IPS DF 19.7 (cell line): ENCODE results near the gene CDS1.
"Not testable (repeated sequence)": the region's sequence is repeated elsewhere in the genome, so short reads cannot be mapped to it uniquely, and the experiment has no call there.

Source experiments
- DNase-seq: peaks from one replicate; pipeline ENCODE4 v3.0.0-alpha.2; 2013; ENCODE audit warnings: low read depth, low spot score

The CDS1 gene

DNA sequence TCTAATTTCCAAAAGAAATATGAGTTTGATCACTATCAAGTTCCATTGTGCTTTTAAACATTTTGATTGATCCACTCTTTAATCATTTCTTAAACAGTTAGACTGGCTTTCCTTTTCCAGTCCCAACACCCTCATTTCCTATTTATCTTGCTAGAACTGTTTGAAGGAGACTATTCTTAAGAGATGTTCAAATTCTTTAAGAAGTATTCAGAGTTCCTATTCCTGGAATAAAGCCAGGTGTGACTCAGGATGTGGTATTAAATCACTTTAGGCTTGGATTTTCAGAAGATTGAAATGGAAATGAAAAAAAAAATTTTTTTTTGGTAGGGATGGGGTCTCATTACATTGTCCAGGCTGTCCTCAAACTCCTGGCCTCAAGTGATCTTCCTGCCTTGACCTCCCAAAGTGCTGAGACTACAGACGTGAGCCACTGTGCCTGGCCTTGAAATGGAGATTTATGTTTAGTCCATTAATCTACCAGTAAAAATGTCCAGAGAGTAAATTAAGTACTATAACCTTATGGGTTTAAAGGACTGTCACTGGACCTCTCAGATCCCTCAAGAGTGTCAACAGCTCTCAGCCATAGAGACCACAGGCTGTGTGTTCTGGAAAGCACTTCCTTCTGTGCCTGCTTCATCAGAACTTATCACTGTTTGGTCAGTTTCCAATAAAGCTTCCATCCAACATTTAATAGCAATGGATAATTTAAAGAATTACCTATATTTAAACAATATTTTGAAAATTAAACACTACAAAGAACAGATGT lies 90.7 kb downstream of the CDS1 start:
- DNase-seq = no peak

DNA sequence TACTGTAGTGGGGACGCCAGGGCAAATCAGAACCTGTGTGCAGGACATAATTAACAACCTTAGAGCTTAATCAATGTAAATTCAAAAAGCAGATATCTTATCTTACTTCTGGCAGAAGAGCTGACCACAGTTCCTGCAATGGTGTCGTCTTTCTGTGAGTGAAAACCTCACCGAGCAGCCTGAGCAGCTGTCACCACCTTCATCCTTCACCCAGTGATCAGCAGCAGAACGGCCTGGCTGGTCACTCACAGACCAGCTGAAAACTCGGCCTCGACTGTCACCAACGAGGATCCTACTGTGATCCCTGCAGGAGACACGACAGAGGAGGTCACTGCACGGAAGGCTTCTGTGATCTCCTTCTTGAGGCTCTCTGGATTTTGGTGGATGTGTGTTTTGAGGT lies 94.2 kb downstream of the CDS1 start:
- DNase-seq = no peak

DNA sequence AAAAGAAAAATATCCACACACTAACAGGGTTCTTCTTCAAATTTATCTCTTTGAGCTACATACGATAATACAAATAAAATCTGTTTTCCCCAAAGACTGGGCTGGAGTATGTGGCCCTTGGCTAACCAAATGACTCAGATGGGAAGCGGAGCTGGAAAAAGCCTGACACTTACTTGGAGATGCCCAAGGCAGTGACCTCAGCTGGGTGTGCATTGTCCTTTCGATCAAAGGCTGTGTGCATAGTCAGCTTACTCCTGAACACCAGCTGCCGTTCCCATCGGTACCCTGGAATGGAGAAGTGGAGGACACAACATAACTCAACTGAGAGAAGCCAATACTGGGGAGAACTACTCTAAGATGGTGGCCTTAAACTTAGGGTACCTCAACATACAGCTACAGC lies 95.1 kb downstream of the CDS1 start:
- DNase-seq = no peak

DNA sequence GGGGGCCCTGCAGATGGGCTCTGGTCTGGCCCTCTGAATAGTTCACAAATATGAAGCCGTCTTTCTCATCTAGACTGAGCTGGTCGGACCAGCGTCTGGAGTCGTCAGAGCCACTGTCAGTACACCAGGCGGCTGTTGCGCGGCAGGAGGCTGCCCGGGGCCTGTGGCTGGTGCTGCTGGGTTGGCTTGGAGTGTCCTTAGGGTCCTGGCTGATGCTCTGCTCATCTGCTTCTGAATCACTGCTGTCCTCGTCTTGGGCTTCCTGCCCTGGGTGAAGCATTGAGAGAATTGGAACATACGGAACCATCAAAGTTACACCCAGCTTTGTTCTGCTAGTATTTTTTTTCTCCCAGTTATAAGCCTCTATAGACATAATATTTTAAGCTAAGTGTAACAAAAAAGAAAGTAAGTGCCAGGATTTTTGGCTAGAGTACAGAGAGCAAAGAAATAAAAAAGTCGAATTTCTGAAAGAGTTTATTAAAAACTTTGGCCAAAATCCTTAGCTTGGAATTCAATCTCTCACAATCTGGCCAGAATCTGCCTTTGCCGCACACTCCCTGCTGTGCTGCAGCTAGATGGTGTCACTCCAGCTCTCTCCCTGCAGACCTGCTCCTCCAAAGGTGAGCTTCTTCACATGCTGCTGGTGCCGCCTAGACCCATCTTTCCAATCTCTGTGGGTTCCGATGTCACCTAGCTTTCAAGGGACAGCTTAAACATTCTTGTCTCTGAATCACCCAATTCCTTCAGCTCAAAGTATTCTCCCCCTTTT lies 96.2 kb downstream of the CDS1 start:
- DNase-seq = no peak

GRCh38 chr4:84680956-84681355 lies 98.0 kb downstream of the CDS1 start:
- DNase-seq = no peak

GRCh38 chr4:84681486-84682274 lies 98.8 kb downstream of the CDS1 start:
- DNase-seq = no peak

- not testable (repeated sequence) for DNase-seq
Measured at GRCh38 chr4:84682661-84683060, 99.7 kb downstream of the CDS1 start.

GRCh38 chr4:84683064-84683850 lies 100.3 kb downstream of the CDS1 start:
- no peak for DNase-seq

GRCh38 chr4:84684361-84684760 lies 101.4 kb downstream of the CDS1 start:
- DNase-seq = no peak

- DNase-seq = no peak
Measured at GRCh38 chr4:84685105-84685504, 102.2 kb downstream of the CDS1 start.

DNA sequence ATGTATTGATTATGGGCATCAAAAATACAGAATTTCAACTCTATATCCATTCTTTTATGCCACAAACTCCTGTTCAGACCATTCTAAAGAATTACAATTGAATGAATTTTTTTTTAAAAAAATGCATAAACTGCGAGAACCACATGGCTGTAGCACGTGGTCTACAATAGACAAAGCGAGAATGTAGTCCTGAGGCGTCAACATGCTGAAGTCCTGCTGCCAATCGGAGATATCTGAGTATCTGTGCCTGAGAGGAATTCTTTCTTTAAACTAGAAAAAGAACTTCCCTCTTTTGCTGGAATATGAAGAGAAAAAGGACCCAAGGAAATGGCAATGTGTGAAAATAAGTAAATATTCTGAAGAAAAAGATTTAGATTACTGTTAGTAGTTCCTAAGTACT lies 105.7 kb downstream of the CDS1 start:
- no peak for DNase-seq

DNA sequence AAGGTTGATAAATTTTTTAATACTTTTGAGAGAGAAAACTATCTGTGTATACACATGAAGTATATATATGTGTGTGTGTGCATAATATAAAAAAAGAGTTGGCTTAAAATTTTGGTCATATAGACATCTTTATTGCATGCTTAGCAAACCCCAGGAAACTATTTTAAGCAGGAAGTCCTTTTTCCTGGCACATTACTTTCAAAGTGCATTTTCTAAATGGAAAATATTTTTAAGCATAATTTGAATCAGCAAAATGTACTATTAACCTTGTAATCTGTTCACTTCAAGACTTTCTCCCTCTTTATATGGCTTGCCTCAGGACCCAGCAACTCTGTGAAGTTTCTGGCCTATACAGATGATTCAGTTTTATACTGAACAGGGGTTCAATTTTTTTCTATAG lies 106.3 kb downstream of the CDS1 start:
- no peak for DNase-seq

DNA sequence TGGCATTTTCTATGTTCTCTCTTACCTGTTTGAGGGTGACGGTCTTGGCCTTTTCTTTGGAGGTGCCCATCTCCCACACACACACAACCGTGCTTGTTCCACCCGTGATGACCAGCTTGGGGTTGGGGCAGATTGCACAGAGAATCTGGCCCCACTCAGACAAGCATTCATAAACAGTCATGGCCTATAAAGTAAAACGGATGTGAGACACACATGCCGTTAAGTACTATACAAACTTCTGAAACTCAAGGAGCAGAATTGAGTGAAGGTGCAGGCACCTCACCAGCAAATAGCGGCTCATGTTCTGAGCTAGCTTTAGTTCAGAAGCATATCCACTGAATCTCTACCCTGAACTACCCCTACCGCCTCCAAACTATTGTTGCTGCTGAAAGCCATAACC lies 107.6 kb downstream of the CDS1 start:
- DNase-seq = no peak

GRCh38 chr4:84691170-84691691 lies 108.3 kb downstream of the CDS1 start:
- DNase-seq = no peak

GRCh38 chr4:84691800-84692199 lies 108.9 kb downstream of the CDS1 start:
- no peak for DNase-seq

- no peak for DNase-seq
Measured at GRCh38 chr4:84697159-84697558, 114.2 kb downstream of the CDS1 start.

- DNase-seq = no peak
Measured at GRCh38 chr4:84697615-84698201, 114.8 kb downstream of the CDS1 start.

- DNase-seq = no peak
Measured at GRCh38 chr4:84699001-84699671, 116.2 kb downstream of the CDS1 start.
